ENCODE measurements around the gene MSH6.

MSH6 gene

DNA sequence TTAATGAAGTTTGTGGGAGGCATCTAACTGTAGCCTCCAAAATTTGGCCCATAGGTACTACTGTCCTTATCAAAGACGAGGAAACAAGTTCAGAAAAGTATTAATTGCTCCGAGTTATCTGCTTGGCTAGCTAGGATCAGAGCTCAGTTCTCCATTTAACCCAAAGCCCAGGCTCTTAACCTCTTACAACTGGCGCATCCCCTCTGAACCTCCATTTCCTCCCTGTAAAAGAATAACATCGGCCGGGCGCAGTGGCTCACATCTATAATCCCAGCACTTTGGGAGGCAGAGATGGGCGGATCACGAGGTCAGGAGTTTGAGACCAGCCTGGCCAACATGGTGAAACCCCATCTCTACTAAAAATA lies 3.5 kb upstream of the MSH6 start:
- no CpG with 5 or more reads among the region's 8 CpGs for WGBS (ENCODE audit: insufficient coverage, insufficient read length)
- Histone ChIP-seq H3K36me3 (ENCODE audit: control insufficient read depth, insufficient read depth, low read length) (no peaks in the 10 kb centered on the region), H3K4me1 (ENCODE audit: control insufficient read depth, insufficient read depth, low read length) (no peaks in the 10 kb centered on the region; the same call in 1 of the 2 replicates), H3K27ac (ENCODE audit: low read length) (no peak overlapping the region), H3K9me3 (ENCODE audit: control insufficient read depth, insufficient read depth, low read length) (no peaks in the 10 kb centered on the region), H3K4me3 (ENCODE audit: low read length) (no peak overlapping the region), H3K27me3 (ENCODE audit: control insufficient read depth, insufficient read depth, low read length) (no peaks in the 10 kb centered on the region)
- DNase-seq (ENCODE audit: low read depth, low spot score), result no peak

GRCh38 chr2:47782381-47782670 lies 619 bp upstream of the MSH6 start:
- no peak for DNase-seq (ENCODE audit: low read depth, low spot score)
- H3K27me3 ChIP-seq (ENCODE audit: control insufficient read depth, insufficient read depth, low read length), result no peaks in the 10 kb centered on the region
- no peaks in the 10 kb centered on the region; the same call in none of the 2 replicates for H3K4me1 ChIP-seq (ENCODE audit: control insufficient read depth, insufficient read depth, low read length)
- H3K27ac ChIP-seq (ENCODE audit: low read length), result no peak overlapping the region
- H3K36me3 ChIP-seq (ENCODE audit: control insufficient read depth, insufficient read depth, low read length), result no peaks in the 10 kb centered on the region
- H3K4me3 ChIP-seq (ENCODE audit: low read length), result peak overlapping the region; percentile 96; the same call in 1 of the 2 replicates
- no peaks in the 10 kb centered on the region for H3K9me3 ChIP-seq (ENCODE audit: control insufficient read depth, insufficient read depth, low read length)
- WGBS (ENCODE audit: insufficient coverage, insufficient read length), result no CpG with 5 or more reads among the region's 7 CpGs

DNA sequence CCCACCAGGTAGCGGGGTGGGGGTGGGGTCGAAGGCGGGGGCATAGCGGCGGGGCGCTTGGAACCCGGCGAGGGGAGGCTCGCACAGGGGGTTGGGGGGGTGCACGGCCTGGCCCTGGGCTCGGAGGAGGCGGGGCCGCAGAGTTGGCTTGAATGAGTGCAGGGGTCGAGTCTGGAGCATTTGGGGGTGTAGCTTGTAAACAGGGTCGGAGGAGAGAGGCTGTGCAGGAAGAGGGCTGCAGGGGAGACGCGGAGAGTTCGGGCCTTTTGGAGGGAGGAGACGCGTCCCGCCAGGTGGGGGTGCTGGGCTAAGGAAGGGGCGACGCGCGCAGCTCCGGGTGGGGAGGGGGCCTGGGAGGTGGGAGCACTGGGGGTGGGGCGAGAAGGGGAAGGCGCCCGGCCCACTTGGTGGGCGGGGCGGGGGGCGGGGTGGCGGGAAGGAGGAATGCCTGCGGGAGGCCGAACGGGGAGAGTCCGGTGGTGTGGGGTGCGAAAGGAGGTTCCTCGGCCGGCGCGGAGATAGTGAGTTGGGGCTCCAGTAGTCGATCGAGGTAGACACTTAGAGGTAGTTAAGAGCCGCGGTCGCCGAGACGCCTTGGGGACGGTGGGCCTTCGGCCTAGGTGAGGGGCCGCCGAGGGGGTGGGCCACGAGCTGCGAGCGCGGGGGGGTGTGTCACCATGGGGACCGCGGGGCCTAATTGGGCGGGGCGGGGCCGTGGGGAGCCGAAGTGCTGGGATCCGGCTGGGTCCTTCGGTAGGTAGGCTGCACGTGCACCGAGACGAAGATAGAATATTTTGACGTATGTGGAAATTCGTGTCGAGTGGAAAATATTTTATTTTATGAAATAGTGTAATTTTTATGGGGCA lies 774 bp downstream of the MSH6 start:
- Histone ChIP-seq H3K27me3 (ENCODE audit: control insufficient read depth, insufficient read depth, low read length) (no peaks in the 10 kb centered on the region), H3K36me3 (ENCODE audit: control insufficient read depth, insufficient read depth, low read length) (no peaks in the 10 kb centered on the region), H3K27ac (ENCODE audit: low read length) (no peak overlapping the region), H3K4me1 (ENCODE audit: control insufficient read depth, insufficient read depth, low read length) (no peaks in the 10 kb centered on the region; the same call in none of the 2 replicates), H3K9me3 (ENCODE audit: control insufficient read depth, insufficient read depth, low read length) (no peaks in the 10 kb centered on the region), H3K4me3 (ENCODE audit: low read length) (peak overlapping the region; percentile 96)
- WGBS (ENCODE audit: insufficient coverage, insufficient read length), result 100% methylated on average over 3 of the region's 71 CpGs
- DNase-seq (ENCODE audit: low read depth, low spot score), result peak; percentile 43

- H3K4me3 ChIP-seq (ENCODE audit: low read length), result peak overlapping the region; percentile 96; the same call in 1 of the 2 replicates
- DNase-seq (ENCODE audit: low read depth, low spot score), result no peak
- no peaks in the 10 kb centered on the region for H3K27me3 ChIP-seq (ENCODE audit: control insufficient read depth, insufficient read depth, low read length)
- no peaks in the 10 kb centered on the region; the same call in none of the 2 replicates for H3K4me1 ChIP-seq (ENCODE audit: control insufficient read depth, insufficient read depth, low read length)
- WGBS (ENCODE audit: insufficient coverage, insufficient read length), result no CpG with 5 or more reads among the region's 28 CpGs
- H3K9me3 ChIP-seq (ENCODE audit: control insufficient read depth, insufficient read depth, low read length), result no peaks in the 10 kb centered on the region
- H3K36me3 ChIP-seq (ENCODE audit: control insufficient read depth, insufficient read depth, low read length), result no peaks in the 10 kb centered on the region
- H3K27ac ChIP-seq (ENCODE audit: low read length), result no peak overlapping the region
Measured at GRCh38 chr2:47784352-47784851, 1.5 kb downstream of the MSH6 start.

GRCh38 chr2:47785986-47786385 lies 3.0 kb downstream of the MSH6 start:
- no peaks in the 10 kb centered on the region for H3K27me3 ChIP-seq (ENCODE audit: control insufficient read depth, insufficient read depth, low read length)
- DNase-seq (ENCODE audit: low read depth, low spot score), result no peak
- H3K9me3 ChIP-seq (ENCODE audit: control insufficient read depth, insufficient read depth, low read length), result no peaks in the 10 kb centered on the region
- H3K36me3 ChIP-seq (ENCODE audit: control insufficient read depth, insufficient read depth, low read length), result no peaks in the 10 kb centered on the region
- no peak overlapping the region for H3K27ac ChIP-seq (ENCODE audit: low read length)
- no peak overlapping the region for H3K4me3 ChIP-seq (ENCODE audit: low read length)
- H3K4me1 ChIP-seq (ENCODE audit: control insufficient read depth, insufficient read depth, low read length), result no peaks in the 10 kb centered on the region; the same call in none of the 2 replicates
- no CpG with 5 or more reads among the region's 7 CpGs for WGBS (ENCODE audit: insufficient coverage, insufficient read length)

- H3K9me3 ChIP-seq (ENCODE audit: control insufficient read depth, insufficient read depth, low read length), result no peaks in the 10 kb centered on the region
- no peaks in the 10 kb centered on the region for H3K4me1 ChIP-seq (ENCODE audit: control insufficient read depth, insufficient read depth, low read length)
- no peak overlapping the region for H3K27ac ChIP-seq (ENCODE audit: low read length)
- no peak for DNase-seq (ENCODE audit: low read depth, low spot score)
- no CpG with 5 or more reads among the region's 2 CpGs for WGBS (ENCODE audit: insufficient coverage, insufficient read length)
- H3K4me3 ChIP-seq (ENCODE audit: low read length), result no peak overlapping the region
- H3K36me3 ChIP-seq (ENCODE audit: control insufficient read depth, insufficient read depth, low read length), result peaks cover 28% of the 10 kb centered on the region; the same call in 1 of the 2 replicates
- no peaks in the 10 kb centered on the region for H3K27me3 ChIP-seq (ENCODE audit: control insufficient read depth, insufficient read depth, low read length)
Measured at GRCh38 chr2:47796090-47796697, 13.2 kb downstream of the MSH6 start.

GRCh38 chr2:47798631-47799030 lies 15.7 kb downstream of the MSH6 start:
- Histone ChIP-seq H3K9me3 (ENCODE audit: control insufficient read depth, insufficient read depth, low read length) (no peaks in the 10 kb centered on the region), H3K4me1 (ENCODE audit: control insufficient read depth, insufficient read depth, low read length) (no peaks in the 10 kb centered on the region), H3K27me3 (ENCODE audit: control insufficient read depth, insufficient read depth, low read length) (no peaks in the 10 kb centered on the region), H3K36me3 (ENCODE audit: control insufficient read depth, insufficient read depth, low read length) (peaks cover 36% of the 10 kb centered on the region; the same call in 1 of the 2 replicates), H3K27ac (ENCODE audit: low read length) (no peak overlapping the region), H3K4me3 (ENCODE audit: low read length) (no peak overlapping the region)
- no CpG with 5 or more reads among the region's 6 CpGs for WGBS (ENCODE audit: insufficient coverage, insufficient read length)
- no peak for DNase-seq (ENCODE audit: low read depth, low spot score)

DNA sequence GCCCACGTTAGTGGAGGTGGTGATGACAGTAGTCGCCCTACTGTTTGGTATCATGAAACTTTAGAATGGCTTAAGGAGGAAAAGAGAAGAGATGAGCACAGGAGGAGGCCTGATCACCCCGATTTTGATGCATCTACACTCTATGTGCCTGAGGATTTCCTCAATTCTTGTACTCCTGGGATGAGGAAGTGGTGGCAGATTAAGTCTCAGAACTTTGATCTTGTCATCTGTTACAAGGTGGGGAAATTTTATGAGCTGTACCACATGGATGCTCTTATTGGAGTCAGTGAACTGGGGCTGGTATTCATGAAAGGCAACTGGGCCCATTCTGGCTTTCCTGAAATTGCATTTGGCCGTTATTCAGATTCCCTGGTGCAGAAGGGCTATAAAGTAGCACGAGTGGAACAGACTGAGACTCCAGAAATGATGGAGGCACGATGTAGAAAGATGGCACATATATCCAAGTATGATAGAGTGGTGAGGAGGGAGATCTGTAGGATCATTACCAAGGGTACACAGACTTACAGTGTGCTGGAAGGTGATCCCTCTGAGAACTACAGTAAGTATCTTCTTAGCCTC lies 16.2 kb downstream of the MSH6 start:
- Histone ChIP-seq H3K9me3 (ENCODE audit: control insufficient read depth, insufficient read depth, low read length) (no peaks in the 10 kb centered on the region), H3K36me3 (ENCODE audit: control insufficient read depth, insufficient read depth, low read length) (peaks cover 36% of the 10 kb centered on the region; the same call in 1 of the 2 replicates), H3K27me3 (ENCODE audit: control insufficient read depth, insufficient read depth, low read length) (no peaks in the 10 kb centered on the region), H3K4me3 (ENCODE audit: low read length) (no peak overlapping the region), H3K27ac (ENCODE audit: low read length) (no peak overlapping the region), H3K4me1 (ENCODE audit: control insufficient read depth, insufficient read depth, low read length) (no peaks in the 10 kb centered on the region)
- no peak for DNase-seq (ENCODE audit: low read depth, low spot score)
- no CpG with 5 or more reads among the region's 6 CpGs for WGBS (ENCODE audit: insufficient coverage, insufficient read length)

DNA sequence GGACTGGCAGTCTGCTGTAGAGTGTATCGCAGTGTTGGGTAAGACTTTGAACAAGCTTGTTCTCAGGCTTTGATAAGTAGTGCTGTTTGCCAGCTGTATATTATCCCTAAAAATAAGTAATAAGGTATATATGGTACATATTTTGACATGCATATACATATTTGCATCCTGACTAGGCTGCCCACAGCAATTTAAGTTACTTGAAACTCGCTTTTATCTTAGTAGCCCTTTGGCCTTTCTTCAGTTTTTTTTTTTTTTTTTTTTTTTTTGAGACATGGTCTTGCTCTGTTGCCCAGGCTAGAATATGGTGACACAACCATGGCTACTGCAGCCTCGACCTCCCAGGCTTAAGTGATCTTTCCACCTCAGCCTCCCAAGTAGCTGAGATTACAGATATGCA lies 18.2 kb downstream of the MSH6 start:
- Histone ChIP-seq H3K27ac (ENCODE audit: low read length) (no peak overlapping the region), H3K27me3 (ENCODE audit: control insufficient read depth, insufficient read depth, low read length) (no peaks in the 10 kb centered on the region), H3K4me3 (ENCODE audit: low read length) (no peak overlapping the region), H3K4me1 (ENCODE audit: control insufficient read depth, insufficient read depth, low read length) (no peaks in the 10 kb centered on the region), H3K36me3 (ENCODE audit: control insufficient read depth, insufficient read depth, low read length) (peaks cover 40% of the 10 kb centered on the region; the same call in 1 of the 2 replicates), H3K9me3 (ENCODE audit: control insufficient read depth, insufficient read depth, low read length) (no peaks in the 10 kb centered on the region)
- DNase-seq (ENCODE audit: low read depth, low spot score), result no peak
- no CpG with 5 or more reads among the region's 3 CpGs for WGBS (ENCODE audit: insufficient coverage, insufficient read length)

GRCh38 chr2:47803363-47803762 lies 20.4 kb downstream of the MSH6 start:
- no peak overlapping the region for H3K27ac ChIP-seq (ENCODE audit: low read length)
- H3K9me3 ChIP-seq (ENCODE audit: control insufficient read depth, insufficient read depth, low read length), result no peaks in the 10 kb centered on the region
- no peak for DNase-seq (ENCODE audit: low read depth, low spot score)
- WGBS (ENCODE audit: insufficient coverage, insufficient read length), result no CpG with 5 or more reads among the region's 7 CpGs
- H3K27me3 ChIP-seq (ENCODE audit: control insufficient read depth, insufficient read depth, low read length), result 0 out of 2 replicates have a peak, but pooled peaks cover 1% of the 10 kb centered on the region
- no peak overlapping the region for H3K4me3 ChIP-seq (ENCODE audit: low read length)
- no peaks in the 10 kb centered on the region for H3K4me1 ChIP-seq (ENCODE audit: control insufficient read depth, insufficient read depth, low read length)
- H3K36me3 ChIP-seq (ENCODE audit: control insufficient read depth, insufficient read depth, low read length), result peaks cover 39% of the 10 kb centered on the region; the same call in 1 of the 2 replicates

All from iPS DF 6.9 (cell line).